CD4-positive, alpha-beta T cell treated with Interferon alpha-2 for 1 hour (primary cell): ENCODE results near the gene GALNT9.
"Not testable (repeated sequence)": the region's sequence is repeated elsewhere in the genome, so short reads cannot be mapped to it uniquely, and the experiment has no call there.

Experiments used
- DNase-seq, 2 donors: peaks; one replicate each; pipeline ENCODE4 v3.0.0-alpha.2; 2020 to 2022

Gene GALNT9

DNA sequence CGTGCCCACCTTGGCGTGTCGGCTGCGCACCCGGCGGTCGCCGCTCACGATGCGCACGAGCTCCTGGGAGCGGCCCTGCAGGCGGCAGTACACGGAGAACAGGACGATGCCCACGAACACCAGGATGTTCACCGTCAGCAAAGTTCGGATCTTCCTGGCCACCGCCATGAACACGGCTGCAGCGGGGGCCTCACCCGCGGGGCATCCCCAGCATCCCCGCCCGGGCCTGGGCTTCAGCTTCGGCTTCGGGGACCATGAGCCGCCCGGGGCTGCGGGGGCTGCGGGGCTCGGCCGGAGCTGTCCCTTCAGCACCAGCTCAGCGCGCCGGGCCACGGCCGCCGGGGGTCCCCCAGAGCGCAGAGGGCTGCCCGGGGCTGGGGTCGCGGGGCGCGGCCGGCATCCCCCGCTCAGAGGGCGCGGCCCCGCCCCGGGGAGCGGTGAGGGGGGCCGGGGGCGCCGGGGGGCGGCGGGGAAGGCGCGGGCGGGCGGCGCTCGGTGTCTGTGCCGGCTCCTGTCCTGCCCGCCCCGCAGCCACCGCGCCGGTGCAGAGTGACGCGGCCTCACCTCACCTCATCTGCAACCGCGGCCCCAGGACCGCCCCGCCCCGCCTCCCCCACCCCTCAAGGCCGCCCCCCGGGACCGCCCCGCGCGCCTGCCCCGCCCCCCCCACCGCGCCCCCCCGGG is at the start of gene GALNT9:
GALNT9 (minus strand) TSS at position 554 of the 684 bp plus-strand sequence; CDS start at position 168, 386 bp downstream.
- DNase-seq: no peak

DNA sequence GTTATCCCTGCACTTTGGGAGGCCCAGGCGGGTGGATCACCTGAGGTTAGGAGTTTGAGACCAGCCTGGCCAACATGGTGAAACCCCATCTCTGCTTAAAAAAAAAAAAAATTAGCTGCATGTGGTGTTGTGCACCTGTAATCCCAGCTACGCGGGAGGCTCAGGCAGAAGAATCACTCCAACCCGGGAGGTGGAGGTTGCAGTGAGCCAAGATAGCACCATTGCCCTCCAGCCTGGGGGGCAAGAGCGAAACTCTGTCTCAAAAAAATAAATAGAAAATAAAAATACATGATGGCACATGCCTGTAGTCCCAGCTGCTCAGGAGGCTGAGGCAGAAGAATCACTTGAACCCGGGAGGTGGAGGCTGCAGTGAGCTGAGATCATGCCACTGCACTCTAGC is 49.7 kb upstream of the GALNT9 start:
- DNase-seq: not testable (repeated sequence)

GRCh38 chr12:132377147-132377546 is 47.8 kb upstream of the GALNT9 start:
- DNase-seq: no peak

GRCh38 chr12:132376464-132376830 is 47.1 kb upstream of the GALNT9 start:
- no peak for DNase-seq

- DNase-seq: no peak
Observed at GRCh38 chr12:132375747-132376463, 46.5 kb upstream of the GALNT9 start.

GRCh38 chr12:132374612-132375445 is 45.4 kb upstream of the GALNT9 start:
- no peak for DNase-seq

DNA sequence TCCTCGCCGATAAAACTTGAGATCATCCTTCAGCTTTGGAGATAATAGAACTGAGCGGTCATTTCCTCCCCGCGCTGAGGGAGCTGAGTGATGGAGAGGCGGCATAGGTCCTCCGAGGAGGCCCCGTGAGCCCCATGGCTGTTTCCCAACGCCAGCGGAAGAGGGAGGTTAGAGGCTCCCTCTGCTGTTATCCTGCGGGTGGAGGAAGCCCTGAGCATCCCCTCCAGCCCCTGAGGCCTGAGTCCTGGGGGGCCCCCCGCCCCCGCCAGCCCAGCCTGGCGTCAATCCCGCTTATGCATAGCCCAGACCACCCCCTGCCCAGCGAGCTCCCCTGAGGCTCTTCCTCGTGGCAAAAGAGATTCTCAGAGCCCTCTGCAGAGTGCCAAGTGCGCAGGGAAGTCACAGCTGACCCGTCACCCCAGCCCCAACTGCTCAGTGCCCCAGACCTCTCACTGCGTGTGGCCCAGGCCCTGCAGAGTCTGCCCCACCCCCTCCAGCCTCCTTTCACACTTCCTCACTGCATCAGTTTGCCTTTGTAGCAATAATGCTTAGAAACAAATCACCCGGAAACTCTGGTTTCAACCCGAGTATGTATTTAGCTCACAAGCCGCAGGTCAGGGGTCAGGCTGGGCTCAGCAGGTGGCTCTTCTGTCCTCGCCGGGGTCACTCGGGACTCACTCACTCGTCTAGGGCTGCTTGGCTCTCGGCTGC is 44.7 kb upstream of the GALNT9 start:
- no peak for DNase-seq

DNA sequence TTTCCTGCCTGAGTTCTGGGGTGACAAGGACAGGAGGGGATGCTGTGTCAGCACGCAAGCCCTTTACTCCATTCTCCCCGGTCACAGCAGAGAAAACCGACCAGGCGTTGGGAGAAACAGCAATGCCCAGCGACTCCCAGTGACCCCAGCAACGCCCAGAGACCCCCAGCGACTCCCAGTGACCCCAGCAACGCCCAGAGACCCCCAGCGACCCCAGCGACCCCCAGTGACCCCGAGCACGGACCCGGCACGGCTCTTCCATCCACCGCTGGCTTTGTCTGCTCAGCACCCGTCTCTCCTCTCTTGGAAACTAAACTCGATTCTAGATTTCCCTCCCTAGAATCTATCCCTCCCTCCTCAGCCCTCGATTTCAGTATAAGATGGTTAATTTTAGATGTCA is 38.5 kb upstream of the GALNT9 start:
- DNase-seq: no peak

- no peak for DNase-seq
Observed at GRCh38 chr12:132367071-132367851, 37.9 kb upstream of the GALNT9 start.

DNA sequence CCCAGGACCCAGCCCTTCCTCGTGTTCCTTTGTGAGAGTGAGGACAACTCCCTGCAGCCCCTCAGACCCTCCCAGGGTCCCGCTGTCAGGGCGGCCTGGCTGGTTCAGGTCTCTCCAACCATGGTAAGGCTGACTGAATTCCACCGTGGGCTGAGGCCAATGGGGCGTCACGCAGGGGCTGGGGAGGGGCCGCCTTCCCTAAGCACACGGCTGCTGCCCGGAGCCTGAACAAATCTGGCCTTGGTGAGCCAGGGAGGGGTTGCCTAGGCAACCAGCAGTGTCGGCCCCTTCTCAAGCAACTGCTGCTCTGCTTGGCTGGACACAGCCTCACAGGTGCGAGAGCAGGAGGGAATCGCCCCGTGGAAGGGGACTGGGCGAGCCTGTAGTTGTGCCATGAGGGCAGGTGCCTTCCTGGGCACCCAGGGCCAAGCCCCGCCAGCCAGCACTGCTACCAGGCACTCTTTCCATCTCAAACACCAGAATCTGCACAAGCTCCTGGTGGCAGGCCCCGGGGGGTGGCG is 37.0 kb upstream of the GALNT9 start:
- no peak for DNase-seq

DNA sequence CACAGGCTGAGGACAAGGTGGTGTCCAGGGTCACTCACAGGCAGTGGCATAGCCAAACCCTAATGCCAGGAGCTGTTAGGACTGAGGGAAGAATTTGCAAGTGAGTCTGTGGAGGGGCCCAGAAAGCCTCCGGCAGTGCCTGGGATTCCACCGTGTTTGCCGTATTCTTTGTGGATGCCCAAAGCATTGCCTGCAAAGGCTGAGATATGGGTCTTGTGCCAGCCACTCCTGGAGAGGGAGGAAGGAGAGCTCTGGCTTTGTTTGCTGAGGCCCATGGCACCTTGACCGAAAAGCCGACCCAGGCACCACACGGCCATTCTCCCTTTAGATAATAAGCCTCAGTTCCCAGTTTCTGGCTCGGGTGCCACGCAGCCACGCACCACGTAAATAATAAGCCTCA is 35.8 kb upstream of the GALNT9 start:
- no peak for DNase-seq

DNA sequence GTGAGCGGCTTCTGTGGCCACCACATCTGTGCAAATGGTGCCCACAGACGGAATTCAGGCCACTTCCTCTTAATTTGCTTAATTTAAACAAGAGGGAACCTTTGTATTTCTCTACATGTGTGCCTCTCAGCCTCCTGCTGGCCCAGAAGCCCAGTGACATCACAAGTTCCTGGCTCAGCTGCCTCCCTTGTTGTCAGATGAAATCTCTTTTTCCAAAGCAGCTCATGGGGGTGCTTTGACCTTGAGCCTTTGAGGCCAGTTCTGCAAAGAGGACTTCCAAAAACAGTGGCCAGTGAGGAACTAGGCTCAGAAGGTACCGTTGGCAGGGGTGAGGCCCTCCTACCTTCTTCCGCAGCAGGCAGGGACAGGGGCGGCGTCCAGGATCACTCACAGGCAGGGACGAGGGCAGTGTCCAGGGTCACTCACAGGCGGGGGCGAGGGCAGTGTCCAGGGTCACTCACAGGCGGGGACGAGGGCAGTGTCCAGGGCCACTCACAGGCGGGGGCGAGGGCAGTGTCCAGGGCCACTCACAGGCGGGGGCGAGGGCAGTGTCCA is 35.0 kb upstream of the GALNT9 start:
- DNase-seq: no peak

GRCh38 chr12:132363661-132364347 is 34.4 kb upstream of the GALNT9 start:
- no peak for DNase-seq

GRCh38 chr12:132362996-132363660 is 33.7 kb upstream of the GALNT9 start:
- no peak for DNase-seq

DNA sequence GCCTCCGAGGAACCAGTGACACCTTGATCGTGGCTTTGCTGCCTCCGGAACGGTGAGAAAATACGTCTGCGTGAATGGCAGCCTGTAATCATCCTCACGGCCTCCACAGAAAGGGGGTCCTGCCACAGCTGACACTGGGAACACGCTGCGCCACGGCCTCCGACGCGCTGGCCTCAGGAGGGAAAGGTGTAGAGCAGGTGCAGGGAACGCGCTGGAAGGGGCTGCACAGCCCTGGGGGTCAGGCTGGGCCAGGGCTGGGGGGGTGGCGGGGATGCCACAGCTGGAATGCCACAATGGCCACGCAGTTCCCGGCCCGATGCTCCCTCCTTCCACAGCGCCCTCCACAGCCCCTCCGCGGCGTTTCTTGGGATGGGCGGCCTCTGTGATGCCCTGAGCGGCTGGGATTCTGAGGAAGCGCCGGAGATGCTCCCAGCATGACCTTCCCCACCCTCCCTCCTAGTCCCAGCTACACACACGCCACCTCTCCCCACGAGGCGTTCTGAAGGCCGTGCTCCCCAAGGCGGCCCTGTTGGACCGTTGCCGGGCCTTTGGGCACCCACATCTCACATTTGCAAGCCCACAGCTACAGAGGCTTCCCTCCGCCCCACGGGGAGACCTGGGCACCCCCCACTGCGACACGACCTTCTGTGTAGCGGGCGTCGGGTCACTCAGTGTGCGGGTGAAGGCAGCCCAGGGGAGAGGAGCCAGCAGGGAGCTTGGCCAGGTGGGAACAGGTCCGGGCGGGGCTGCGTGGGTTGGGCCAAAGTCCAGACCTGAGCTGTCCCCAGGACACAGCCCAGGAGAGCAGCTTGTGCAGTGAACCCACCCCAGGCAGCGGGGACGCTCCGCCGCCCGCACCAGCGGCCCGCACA is 31.8 kb upstream of the GALNT9 start:
- no peak for DNase-seq

DNA sequence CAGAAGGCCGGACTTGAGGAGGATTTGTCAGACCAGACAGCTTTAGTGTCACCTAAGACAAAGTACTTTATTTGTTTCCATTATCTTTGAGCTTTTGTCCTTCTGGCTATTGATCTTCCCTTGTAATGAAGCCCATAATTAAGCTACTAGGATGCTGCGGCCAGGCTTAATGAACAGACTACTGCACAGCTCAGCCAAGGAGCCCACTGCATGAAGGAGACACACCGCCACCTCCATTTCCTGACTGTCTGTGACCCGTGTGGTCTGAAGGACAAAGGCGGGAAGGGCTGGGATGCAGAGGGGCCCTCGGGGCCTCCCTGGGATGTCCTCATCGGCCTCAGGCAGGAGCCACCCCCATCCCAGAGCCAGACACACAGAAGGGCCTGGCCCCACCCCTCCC is 31.0 kb upstream of the GALNT9 start:
- DNase-seq: no peak

- DNase-seq: no peak
Observed at GRCh38 chr12:132359971-132360370, 30.6 kb upstream of the GALNT9 start.

DNA sequence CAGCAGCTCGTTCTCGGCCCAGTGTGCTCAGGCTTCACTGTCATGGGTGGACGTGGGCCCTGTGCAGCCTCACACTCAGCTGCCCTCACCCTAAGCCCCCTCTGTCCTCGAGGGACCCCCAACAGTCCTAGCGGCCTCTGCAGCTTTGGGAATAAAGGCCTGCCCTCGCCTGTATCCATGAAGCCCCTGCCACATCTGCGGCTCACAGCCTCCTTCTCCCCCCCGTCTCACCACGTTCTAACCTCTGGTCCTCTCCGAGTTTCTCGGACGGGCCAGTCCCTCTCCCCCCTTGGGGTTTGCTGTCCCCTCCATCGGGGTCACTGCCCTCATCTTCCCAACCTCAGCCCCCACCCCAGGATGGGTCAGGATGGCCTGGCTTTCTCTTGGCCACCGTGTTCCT is 30.2 kb upstream of the GALNT9 start:
- DNase-seq: no peak
